Germinal center (tissue), 1 donor: Measurements from ENCODE around the gene ADIPOQ.
A peak's percentile ranks its signal among the peaks of the same experiment; 100 is the strongest.
"Not testable (repeated sequence)": the region's sequence is repeated elsewhere in the genome, so short reads cannot be mapped to it uniquely, and the experiment has no call there.

ENCODE experiments used
- DNase-seq: peaks from one replicate; pipeline ENCODE4 v3.0.0; 2012; ENCODE audit warnings: mixed read lengths, low spot score

ADIPOQ gene

GRCh38 chr3:186826976-186827857 lies 15.3 kb upstream of the ADIPOQ start:
- DNase-seq, result peak; percentile 99

- DNase-seq, result no peak
Measured at GRCh38 chr3:186828340-186828739, 14.2 kb upstream of the ADIPOQ start.

GRCh38 chr3:186831798-186832197 lies 10.7 kb upstream of the ADIPOQ start:
- no peak for DNase-seq

DNA sequence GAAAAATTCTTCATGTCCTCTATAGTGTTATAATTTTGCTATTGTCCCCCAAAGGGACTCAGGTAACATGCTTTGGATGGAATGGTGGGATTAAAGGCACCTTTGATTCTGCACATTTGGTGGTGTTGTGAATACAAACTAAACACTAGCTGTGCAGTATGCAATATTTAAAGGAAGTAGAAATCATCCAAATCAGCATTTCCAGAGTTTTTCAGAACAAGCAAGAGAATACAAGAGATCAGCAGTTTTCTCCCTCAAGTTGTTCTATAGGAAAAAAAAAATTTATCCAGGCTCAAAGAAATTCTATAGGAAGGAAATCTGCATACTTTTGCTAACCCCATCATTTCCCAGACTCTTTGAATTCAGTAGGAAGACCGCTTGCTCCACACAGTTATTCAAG lies 10.2 kb upstream of the ADIPOQ start:
- DNase-seq, result no peak

- no peak for DNase-seq
Measured at GRCh38 chr3:186839874-186840641, 2.5 kb upstream of the ADIPOQ start.

- DNase-seq, result no peak
Measured at GRCh38 chr3:186841620-186842019, 890 bp upstream of the ADIPOQ start.

GRCh38 chr3:186843039-186843432 lies 526 bp downstream of the ADIPOQ start:
- DNase-seq, result no peak

GRCh38 chr3:186844908-186845307 lies 2.4 kb downstream of the ADIPOQ start:
- no peak for DNase-seq

DNA sequence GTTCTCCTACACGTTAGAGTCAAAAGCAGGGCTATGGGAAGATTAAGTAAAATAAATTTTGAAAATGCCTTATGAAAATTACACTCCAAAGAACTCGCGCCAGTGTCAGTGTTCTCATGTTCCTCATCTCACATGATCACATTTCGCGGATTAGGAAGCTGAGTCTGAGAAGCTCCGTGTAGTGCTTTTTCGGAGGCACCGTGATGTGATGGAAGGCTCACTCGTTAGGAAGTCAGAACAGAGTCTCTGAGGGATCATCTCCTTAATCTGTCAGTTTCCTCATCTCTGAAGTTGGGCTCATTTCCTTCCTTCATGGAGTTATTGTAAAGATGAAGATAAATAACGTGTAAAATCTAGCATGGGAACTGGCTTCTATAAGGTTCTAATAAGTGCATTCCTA lies 3.2 kb downstream of the ADIPOQ start:
- no peak for DNase-seq

DNA sequence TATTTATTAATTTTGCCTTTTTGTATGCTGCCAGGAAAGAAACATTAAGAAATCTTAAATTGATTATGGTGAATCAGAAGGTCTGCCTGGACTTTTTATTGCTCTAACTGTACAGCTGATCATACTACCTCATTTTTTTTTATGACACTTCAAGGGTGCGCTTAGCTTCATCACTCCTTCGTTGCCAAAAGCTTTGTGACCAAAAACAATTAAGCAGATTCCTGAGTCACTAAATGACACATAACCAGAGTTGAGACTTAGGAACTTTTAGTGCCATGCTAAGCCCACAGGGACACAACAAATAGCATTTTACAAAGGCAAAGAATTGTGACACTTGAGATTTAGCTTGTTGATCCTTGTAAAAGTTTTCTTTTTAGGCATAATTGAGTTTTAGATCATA lies 4.9 kb downstream of the ADIPOQ start:
- DNase-seq, result no peak

GRCh38 chr3:186849374-186849975 lies 7.0 kb downstream of the ADIPOQ start:
- DNase-seq, result peak; percentile 68

DNA sequence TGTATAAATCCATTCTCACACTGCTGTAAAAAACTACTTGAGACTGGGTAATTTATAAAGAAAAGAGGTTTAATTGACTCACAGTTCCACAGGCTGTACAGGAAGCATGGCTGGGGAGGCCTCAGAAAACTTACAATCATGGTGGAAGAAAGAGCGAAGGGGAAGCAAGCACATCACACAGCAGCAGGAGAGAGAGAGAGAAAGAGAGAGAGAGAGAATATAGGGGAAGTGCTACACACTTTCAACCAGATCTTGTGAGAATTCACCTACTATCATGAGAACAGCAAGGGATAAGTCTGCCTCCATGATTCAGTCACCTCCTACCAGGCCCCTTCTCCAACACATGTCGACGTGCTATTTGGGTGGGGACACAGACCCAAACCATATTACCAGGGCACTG lies 9.3 kb downstream of the ADIPOQ start:
- not testable (repeated sequence) for DNase-seq

- DNase-seq, result no peak
Measured at GRCh38 chr3:186852994-186853393, 10.5 kb downstream of the ADIPOQ start.

GRCh38 chr3:186854146-186854545 lies 11.6 kb downstream of the ADIPOQ start:
- no peak for DNase-seq

DNA sequence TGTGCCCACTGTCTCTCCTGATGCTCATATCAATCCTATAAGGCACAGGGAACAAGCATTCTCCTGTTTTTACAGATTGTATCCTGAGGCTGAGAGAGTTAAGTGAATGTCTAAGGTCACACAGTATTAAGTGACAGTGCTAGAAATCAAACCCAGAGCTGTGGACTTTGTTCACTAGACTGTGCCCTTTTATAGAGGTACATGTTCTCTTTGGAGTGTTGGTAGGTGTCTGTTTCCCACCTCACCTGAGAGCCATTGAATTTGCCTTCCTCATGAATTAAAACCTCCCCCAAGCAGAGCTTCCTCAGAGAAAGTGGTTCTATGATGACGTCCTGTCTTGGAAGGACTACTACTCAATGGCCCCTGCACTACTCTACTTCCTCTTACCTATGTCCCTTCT lies 12.4 kb downstream of the ADIPOQ start:
- DNase-seq, result no peak

DNA sequence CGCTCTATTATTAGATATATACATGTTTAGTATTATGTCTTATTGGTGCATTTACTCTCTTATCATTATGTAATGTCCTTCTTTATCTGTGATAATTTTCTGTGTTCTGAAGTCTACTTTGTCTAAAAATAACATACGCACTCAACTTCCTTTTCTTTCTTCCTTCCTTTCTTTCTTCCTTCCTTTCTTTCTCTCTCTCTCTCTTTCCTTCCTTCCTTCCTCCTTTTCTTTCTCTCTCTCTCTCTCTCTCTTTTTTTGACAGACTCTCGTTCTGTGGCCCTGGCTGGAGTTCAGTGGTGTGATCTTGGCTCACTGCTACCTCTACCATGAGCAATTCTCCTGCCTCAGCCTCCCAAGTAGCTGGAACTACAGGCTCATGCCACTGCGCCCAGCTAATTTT lies 15.2 kb downstream of the ADIPOQ start:
- no peak for DNase-seq

- DNase-seq, result not testable (repeated sequence)
Measured at GRCh38 chr3:186865215-186865853, 22.8 kb downstream of the ADIPOQ start.

DNA sequence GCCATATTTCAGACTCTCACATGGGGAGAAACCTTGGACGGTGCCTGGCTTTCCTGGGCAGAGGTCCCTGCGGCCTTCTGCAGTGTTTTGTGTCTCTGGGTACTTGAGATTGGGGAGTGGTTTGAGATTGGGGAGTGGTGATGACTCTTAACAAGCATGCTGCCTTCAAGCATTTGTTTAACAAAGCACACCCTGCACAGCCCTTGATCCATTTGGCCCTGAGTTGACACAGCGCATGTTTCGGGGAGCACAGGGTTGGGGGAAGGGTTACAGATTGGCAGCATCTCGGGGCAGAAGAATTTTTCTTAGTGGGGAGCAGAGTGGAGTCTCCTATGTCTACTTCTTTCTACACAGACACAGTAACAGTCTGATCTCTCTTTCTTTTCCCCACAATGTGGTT lies 23.6 kb downstream of the ADIPOQ start:
- DNase-seq, result not testable (repeated sequence)

DNA sequence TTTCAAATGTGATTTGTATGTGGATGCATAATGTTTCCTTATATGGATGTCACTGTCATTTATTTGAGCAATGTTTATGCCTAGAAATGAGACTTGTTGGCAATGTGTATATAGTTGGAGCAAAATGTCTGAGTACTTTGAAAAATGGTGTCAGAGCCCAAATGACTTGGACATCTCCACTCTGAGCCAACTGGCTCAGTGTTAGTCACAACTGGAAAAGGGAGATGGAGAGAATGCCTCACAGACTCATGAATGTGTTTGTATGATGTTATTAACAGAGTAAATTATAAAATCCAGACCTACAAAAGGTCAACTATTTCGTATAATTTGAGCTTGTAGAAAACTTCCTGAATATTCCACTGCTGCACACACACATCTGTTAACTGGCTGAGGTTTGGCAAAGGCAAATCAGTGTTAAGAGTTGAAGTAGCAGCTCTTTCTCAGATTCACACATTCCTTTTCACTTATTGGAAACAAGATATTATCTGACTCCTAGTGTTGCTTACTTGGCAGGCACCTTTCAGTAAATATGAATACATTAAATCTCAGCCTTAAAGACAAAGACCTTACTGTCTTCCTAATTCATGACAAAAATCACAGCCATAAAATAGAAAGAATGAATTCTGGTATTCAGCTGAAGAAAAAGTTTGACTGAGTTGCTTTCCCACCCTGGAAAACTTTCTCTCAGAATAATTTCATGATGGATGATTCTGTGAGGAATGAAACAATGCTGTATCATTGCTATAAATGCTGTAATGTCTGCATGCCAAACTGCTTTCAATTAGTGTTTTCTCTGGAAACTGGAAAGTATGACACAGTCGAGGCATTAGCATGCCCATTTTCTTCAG lies 27.0 kb downstream of the ADIPOQ start:
- no peak for DNase-seq

DNA sequence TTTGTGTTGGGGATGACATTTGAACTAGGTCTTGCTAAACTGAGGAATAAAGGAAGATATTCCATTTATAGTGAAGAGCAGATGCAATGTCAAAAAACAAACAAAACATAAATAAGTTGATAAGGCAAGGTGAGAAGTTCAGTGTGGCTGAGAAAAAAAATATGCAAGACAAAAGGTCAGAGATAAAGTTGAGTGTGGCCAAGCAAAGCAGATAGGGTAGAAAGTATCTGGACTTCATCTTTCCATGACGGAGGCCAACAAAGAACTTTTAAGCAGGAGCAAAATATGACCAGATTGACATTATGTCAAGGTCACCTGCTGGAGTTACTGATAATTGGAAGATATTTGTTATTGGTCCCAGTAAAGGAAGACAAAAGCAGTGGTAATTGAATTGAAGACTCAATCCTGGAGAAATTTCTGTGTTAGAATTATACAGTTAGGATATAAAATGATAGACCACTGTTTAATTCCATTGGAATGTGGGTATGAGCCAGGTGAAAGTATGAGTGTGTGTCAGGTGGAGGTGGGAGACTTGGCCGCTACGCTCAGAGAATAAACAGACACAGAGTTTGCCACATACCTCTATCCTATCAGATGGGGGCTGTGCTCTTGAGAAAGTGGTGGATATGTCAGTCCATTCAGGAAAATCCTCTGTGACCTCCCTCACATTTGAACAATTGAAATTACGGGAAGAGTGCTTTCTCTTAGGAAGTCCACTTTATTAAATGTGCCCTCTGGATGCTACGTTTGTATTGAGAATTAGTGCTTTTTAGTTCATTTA lies 28.1 kb downstream of the ADIPOQ start:
- no peak for DNase-seq
